HL-60 (cell line): ENCODE results near the gene GNB2.
A peak's percentile ranks its signal among the peaks of the same experiment; 100 is the strongest.

ENCODE experiments used
- DNase-seq, 2 experiments: peaks; one replicate each; pipeline ENCODE4 v3.0.0-alpha.2; 2010 to 2020; ENCODE audit warnings: low read depth in 1 of 2, low spot score in 1 of 2
- H3K27ac ChIP-seq: fragments of 250-450 bp; sonication (Bioruptor Pico); replicated peaks from 2 replicates; pipeline ENCODE4 v1.5.1; 2020; ENCODE audit warnings: mild to moderate bottlenecking, moderate library complexity
- H3K27me3 ChIP-seq: fragments of 250-450 bp; sonication (Bioruptor Pico); 2 replicates; pipeline ENCODE4 v1.5.1; 2021; ENCODE audit warnings: mild to moderate bottlenecking, moderate library complexity; ENCODE audit not compliant: insufficient read depth, poor library complexity, severe bottlenecking
- H3K4me3 ChIP-seq: replicated peaks from 2 replicates; pipeline ENCODE4 v1.5.1; 2011; ENCODE audit warnings: mild to moderate bottlenecking, control low read depth, low read length; ENCODE audit not compliant: insufficient read depth
- GABPA ChIP-seq: IDR thresholded peaks from 2 replicates; pipeline ENCODE4 v1.6.1; 2012; ENCODE audit warnings: low read depth
- POLR2AphosphoS5 ChIP-seq: IDR thresholded peaks from 2 replicates; pipeline ENCODE4 v1.6.1; 2012; ENCODE audit warnings: low read depth
- SPI1 ChIP-seq: IDR thresholded peaks from 2 replicates; pipeline ENCODE4 v1.6.1; 2012; ENCODE audit warnings: low read depth, mild to moderate bottlenecking, borderline replicate concordance
- TF ChIP-seq, protein P1 (sequence below): IDR thresholded peaks from 2 replicates; pipeline ENCODE4 v1.6.1; 2012; ENCODE audit warnings: low read depth; ENCODE audit not compliant: insufficient replicate concordance
- TF ChIP-seq, protein P2 (sequence below): IDR thresholded peaks from one replicate; pipeline ENCODE4 v1.5.1; 2011; ENCODE audit warnings: low read length, control low read depth, inconsistent platforms; ENCODE audit not compliant: insufficient read depth

Gene GNB2

DNA sequence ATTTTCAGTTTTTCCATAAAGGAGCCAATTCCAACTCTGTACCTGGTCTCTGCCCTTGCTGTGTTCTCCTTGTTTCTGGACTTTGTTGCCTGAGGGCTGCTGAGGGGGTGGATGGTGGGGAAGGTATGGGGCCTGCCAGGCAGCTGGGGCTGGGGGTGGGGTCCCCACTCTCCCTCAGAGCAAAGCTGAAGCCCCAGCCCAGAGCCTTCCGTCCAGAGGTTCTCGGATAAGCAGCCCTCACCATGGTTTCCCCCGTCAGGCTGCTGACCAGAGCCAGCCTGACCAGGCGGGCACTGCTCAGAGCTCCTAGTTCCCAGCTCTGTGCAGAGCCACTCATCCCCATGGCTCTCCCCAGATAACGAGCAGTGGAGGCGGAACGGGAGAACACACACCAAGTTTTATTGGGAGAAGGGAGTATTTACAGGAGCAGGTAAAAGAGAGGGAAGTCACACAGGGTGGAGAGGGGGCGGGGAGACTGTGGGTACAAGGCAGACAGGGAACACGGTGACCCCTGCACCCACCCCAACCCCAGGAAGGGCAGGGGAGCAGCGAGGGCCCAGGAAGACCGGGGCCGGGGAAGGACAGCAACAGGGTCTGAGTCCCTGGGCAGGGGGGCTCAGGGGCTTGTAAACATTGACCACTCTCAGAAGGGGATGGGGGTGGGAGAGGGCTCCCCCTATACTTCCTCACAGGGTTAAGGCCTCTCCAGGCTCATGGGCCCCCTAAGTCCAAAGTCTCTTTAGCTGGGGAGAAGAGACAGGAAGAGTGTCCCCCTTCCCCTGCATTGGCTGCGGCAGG, 5.8 kb downstream of the GNB2 start:
- Histone ChIP-seq H3K4me3 (no peak overlapping the region), H3K27ac (no peak overlapping the region), H3K27me3 (no peaks in the 10 kb centered on the region)
- DNase-seq = no peak
- TF ChIP-seq, protein P1, sequence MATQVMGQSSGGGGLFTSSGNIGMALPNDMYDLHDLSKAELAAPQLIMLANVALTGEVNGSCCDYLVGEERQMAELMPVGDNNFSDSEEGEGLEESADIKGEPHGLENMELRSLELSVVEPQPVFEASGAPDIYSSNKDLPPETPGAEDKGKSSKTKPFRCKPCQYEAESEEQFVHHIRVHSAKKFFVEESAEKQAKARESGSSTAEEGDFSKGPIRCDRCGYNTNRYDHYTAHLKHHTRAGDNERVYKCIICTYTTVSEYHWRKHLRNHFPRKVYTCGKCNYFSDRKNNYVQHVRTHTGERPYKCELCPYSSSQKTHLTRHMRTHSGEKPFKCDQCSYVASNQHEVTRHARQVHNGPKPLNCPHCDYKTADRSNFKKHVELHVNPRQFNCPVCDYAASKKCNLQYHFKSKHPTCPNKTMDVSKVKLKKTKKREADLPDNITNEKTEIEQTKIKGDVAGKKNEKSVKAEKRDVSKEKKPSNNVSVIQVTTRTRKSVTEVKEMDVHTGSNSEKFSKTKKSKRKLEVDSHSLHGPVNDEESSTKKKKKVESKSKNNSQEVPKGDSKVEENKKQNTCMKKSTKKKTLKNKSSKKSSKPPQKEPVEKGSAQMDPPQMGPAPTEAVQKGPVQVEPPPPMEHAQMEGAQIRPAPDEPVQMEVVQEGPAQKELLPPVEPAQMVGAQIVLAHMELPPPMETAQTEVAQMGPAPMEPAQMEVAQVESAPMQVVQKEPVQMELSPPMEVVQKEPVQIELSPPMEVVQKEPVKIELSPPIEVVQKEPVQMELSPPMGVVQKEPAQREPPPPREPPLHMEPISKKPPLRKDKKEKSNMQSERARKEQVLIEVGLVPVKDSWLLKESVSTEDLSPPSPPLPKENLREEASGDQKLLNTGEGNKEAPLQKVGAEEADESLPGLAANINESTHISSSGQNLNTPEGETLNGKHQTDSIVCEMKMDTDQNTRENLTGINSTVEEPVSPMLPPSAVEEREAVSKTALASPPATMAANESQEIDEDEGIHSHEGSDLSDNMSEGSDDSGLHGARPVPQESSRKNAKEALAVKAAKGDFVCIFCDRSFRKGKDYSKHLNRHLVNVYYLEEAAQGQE = no peak
- peak; percentile 49; the same call in 1 of the 2 replicates for TF ChIP-seq POLR2AphosphoS5

DNA sequence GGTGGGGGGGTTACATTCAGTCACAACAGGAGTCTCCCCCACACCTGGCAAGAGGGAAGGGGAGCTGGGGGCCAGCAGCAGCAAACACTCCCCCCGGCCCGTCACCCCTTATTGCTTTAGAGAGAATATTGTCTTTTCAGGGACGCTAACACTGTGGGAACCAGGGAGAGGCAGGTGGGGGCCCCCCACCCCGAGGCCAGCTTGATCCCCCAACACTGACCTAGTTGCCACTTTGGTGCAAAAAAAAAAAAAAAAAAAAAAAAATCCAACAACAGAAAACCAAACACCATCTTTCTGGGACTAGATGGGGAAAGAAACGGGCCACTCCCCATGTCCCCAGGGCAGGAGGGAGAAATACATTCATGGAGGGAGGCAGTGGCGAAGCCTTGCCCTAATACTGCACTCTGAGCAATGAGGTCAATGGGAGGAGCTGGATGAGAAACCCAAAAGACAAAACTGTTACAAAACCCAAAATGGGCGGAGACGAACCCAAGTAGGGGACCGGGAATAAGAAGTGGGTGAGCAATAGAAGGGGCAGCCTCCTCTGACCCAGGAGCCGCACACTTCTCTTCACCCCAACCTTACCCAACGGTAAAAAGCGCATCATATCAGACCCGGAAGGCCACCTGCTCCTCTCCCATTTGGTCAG, 6.5 kb downstream of the GNB2 start:
- Histone ChIP-seq H3K27ac (no peak overlapping the region), H3K4me3 (no peak overlapping the region), H3K27me3 (no peaks in the 10 kb centered on the region)
- peak in 1 of 2 experiments; percentile 32 for DNase-seq
- TF ChIP-seq POLR2AphosphoS5 (no peak; the same call in 1 of the 2 replicates), GABPA (no peak), SPI1 (no peak)

DNA sequence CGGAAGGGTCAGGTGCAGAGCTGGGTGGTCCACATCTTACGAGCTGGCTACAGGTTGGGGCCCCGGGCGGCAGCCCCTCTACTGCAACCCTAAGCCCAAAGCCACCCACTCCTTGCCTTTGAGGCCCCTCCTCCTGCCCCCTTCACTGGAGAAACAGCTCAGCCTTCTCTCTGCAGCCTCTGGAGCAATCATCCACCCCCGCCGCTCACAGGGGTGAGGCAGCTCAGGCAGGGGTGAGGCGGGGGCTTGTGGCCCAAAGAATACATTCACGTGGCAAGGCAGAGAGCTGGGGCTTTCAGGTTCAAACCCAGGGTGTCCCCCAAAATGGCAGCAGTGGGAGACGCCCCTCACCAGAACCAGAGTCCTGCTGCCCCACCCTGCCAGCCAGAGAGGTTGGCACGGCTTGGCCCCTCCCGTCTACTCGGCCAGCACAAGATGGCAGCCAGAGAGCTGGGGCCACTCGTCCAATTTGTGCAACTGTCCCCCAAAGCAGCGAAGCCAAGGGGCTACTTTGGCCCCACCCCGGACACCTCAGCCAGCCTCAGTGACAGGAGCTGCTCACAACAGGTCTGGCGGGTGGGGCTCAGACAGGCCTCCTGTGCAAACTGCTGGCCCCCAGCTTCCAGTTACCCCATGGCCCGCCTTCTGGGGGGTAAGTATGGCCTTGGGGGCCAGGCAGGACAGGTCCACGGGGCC, 7.2 kb downstream of the GNB2 start:
- no peak overlapping the region for H3K4me3 ChIP-seq
- DNase-seq = no peak
- TF ChIP-seq POLR2AphosphoS5 (peak; percentile 64; the same call in 1 of the 2 replicates), SPI1 (no peak)
- TF ChIP-seq, protein P1 = no peak
- no peaks in the 10 kb centered on the region for H3K27me3 ChIP-seq
- no peak overlapping the region for H3K27ac ChIP-seq

DNA sequence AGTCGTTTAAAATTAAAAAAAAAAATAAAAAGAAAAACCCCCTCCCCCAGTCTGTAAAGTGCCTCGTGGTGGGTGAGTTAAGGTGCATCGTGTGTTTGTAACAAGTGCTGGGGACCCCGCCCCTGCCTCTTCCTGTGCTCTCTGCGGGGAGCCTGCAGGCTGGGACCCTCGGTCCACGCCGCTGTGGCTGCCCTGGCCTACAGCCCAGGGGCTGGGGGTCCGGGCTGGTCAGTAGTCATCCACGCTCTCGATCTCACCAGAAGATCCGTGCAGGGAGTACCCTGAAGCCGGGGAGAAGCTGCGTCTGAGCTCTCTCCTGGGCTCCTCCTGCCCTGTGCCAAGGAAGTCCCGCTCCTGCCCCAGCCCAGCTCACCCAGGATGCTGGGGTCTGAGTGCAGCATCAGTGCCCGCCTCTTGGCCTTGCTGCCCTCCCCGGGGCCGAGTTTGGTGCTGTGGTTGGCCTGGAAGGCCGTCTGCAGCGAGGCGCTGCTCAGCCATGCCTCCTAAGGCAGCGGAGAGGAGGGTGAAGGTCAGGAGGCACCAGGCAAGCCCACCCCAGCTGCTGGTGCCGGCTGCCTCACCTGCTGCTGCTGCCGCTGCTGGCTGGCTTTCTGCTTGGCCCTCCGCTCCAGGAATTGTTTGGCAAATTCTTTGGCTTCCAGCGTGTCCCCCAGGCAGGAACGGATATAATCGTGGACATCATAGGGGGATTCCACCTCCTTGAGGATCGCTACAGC, 8.1 kb downstream of the GNB2 start:
- no peak overlapping the region for H3K4me3 ChIP-seq
- TF ChIP-seq POLR2AphosphoS5 = no peak
- no peak for TF ChIP-seq GABPA
- TF ChIP-seq, protein P1 = no peak
- TF ChIP-seq, protein P2, sequence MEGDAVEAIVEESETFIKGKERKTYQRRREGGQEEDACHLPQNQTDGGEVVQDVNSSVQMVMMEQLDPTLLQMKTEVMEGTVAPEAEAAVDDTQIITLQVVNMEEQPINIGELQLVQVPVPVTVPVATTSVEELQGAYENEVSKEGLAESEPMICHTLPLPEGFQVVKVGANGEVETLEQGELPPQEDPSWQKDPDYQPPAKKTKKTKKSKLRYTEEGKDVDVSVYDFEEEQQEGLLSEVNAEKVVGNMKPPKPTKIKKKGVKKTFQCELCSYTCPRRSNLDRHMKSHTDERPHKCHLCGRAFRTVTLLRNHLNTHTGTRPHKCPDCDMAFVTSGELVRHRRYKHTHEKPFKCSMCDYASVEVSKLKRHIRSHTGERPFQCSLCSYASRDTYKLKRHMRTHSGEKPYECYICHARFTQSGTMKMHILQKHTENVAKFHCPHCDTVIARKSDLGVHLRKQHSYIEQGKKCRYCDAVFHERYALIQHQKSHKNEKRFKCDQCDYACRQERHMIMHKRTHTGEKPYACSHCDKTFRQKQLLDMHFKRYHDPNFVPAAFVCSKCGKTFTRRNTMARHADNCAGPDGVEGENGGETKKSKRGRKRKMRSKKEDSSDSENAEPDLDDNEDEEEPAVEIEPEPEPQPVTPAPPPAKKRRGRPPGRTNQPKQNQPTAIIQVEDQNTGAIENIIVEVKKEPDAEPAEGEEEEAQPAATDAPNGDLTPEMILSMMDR = no peak
- no peak for TF ChIP-seq SPI1
- no peak overlapping the region for H3K27ac ChIP-seq
- H3K27me3 ChIP-seq = no peaks in the 10 kb centered on the region
- no peak for DNase-seq
